Gastroesophageal sphincter (tissue), 3 donors: ENCODE data around the gene FOCAD.

Experiments
- CTCF ChIP-seq, 4 experiments: fragments of 200-600 bp in 2 of 4; fragments of 450-650 bp in 2 of 4; sonication (generic) in 1 of 4; IDR thresholded peaks; one replicate each; pipeline ENCODE4 v1.5.1; 2017 to 2019; ENCODE audit warnings: antibody characterized with exemption in 4 of 4, mild to moderate bottlenecking in 2 of 4, moderate library complexity in 2 of 4
- EP300 ChIP-seq: sonication (generic); formaldehyde crosslinking; IDR thresholded peaks from one replicate; pipeline ENCODE4 v1.6.1; 2017; ENCODE audit warnings: antibody characterized with exemption, mild to moderate bottlenecking
- POLR2A ChIP-seq, 2 donors: fragments of 450-650 bp; IDR thresholded peaks; one replicate each; pipeline ENCODE4 v1.6.1; 2017; ENCODE audit warnings: antibody characterized with exemption in 2 of 2, mild to moderate bottlenecking in 2 of 2, moderate library complexity in 1 of 2
- POLR2AphosphoS5 ChIP-seq: sonication (generic); formaldehyde crosslinking; IDR thresholded peaks from one replicate; pipeline ENCODE4 v1.6.1; 2017; ENCODE audit warnings: antibody characterized with exemption

- no peak for TF ChIP-seq POLR2A (IDR thresholded peaks at IDR 0.05)
- TF ChIP-seq CTCF (IDR thresholded peaks at IDR 0.05), result no peak
- TF ChIP-seq POLR2AphosphoS5, result no peak
- TF ChIP-seq EP300, result no peak
Observed at GRCh38 chr9:20725675-20726074, 41.6 kb downstream of the FOCAD start.
